ENCODE data around the gene TNS1. TPM values are rescaled to one million over a fixed set of nuclear protein-coding genes. Genes with fewer than 3 reads are reported as not detected.

TNS1 gene
- total and polyA plus RNA-seq, 9 of the 15 experiments (the other 6 are each of a cell fraction or from before 2014, with no cell fraction given): 0.13 to 2.7 (median 0.77) TPM

GRCh38 chr2:218041302-218042168 lies 38.7 kb upstream of the TNS1 start:
- H3K4me3 ChIP-seq: no peak overlapping the region
- TF ChIP-seq ZNF23 (CRISPR knock-in tag; IDR thresholded peaks at IDR 0.05): no peak
- TF ChIP-seq C11orf30 (IDR thresholded peaks at IDR 0.05; ENCODE audit: low read depth): 0 out of 2 replicates have a peak, but pooled peaks have one; percentile 31
- TF ChIP-seq KAT7 (CRISPR knock-in tag; IDR thresholded peaks at IDR 0.05; ENCODE audit: borderline replicate concordance): no peak
- peak; percentile 8; the same call in 1 of the 2 replicates for TF ChIP-seq MAFK (IDR thresholded peaks at IDR 0.05; ENCODE audit: low read length)
- no peak for TF ChIP-seq TAF7 (tag; IDR thresholded peaks at IDR 0.05)
- no peak for TF ChIP-seq ZNF174 (CRISPR knock-in tag; IDR thresholded peaks at IDR 0.05)
- no peak for TF ChIP-seq KLF10 (CRISPR knock-in tag; IDR thresholded peaks at IDR 0.05)
- 0 out of 2 replicates have a peak, but pooled peaks have one; percentile 19 for TF ChIP-seq MAFG (tag; conservative IDR thresholded peaks at IDR 0.05)
- TF ChIP-seq ZNF316 (IDR thresholded peaks at IDR 0.05): peak; percentile 64
- TF ChIP-seq SFPQ (IDR thresholded peaks at IDR 0.05; ENCODE audit: low read depth, low read length): no peak
- peak; percentile 29; the same call in 1 of the 2 replicates for TF ChIP-seq MAFF (IDR thresholded peaks at IDR 0.05; ENCODE audit: low read length)
- no peak for TF ChIP-seq ZNF184 (CRISPR knock-in tag; IDR thresholded peaks at IDR 0.05)
- TF ChIP-seq SAFB2 (IDR thresholded peaks at IDR 0.05; ENCODE audit: borderline replicate concordance, low read depth, low read length, severe bottlenecking): no peak
- TF ChIP-seq SMAD2 (IDR thresholded peaks at IDR 0.05; ENCODE audit: low read depth, low read length): no peak
- ATAC-seq (no peak), DNase-seq (ENCODE audit: extremely low read depth in 1 of 4, low spot score in 3 of 4) (no peak), FAIRE-seq (no peak)
- no peaks in the 10 kb centered on the region for H3K4me1 ChIP-seq (replicated peaks in 1 of 2; ENCODE audit: control insufficient read depth in 2 of 2, insufficient read depth in 2 of 2, low read length in 2 of 2)
- CTCF ChIA-PET (ENCODE audit: low intra/inter-chr PET ratio): no interaction called here
- POLR2A ChIA-PET: interaction anchor here (0.7 kb wide), 1 partner anchor 547 kb away, joined by 3 read pairs; no protein-coding TSS in a partner anchor
- no peaks in the 10 kb centered on the region for H3K36me3 ChIP-seq (ENCODE audit: control insufficient read depth, insufficient read depth, low read length)
- no peak overlapping the region for H3K27ac ChIP-seq (ENCODE audit: extremely low read depth, low read depth, low read length)
- H3K9me1 ChIP-seq (ENCODE audit: control insufficient read depth, insufficient read depth, low read length): no peaks in the 10 kb centered on the region
- BruUV-seq (replicated peaks): no TSS peak
- no peaks in the 10 kb centered on the region for H3K79me2 ChIP-seq (ENCODE audit: control insufficient read depth, insufficient read depth, low read length)
- peaks cover 0 to 2% of the 10 kb centered on the region in 2 experiments; a peak in 2 of 5 replicates for H3K27me3 ChIP-seq (ENCODE audit: control insufficient read depth in 2 of 2, insufficient read depth in 2 of 2, low read length in 2 of 2)
- no peaks in the 10 kb centered on the region for H3K9me3 ChIP-seq (replicated peaks; ENCODE audit: control insufficient read depth, insufficient read depth, low read depth, low read length)
- intact Hi-C loops (cut with micrococcal nuclease) (no loop called here), in situ Hi-C loops (cut with MboI) (no loop called here)
- H4K20me1 ChIP-seq (replicated peaks; ENCODE audit: control insufficient read depth, insufficient read depth, low read length): no peaks in the 10 kb centered on the region
- WGBS (ENCODE audit: insufficient coverage, low coverage, missing lambda C conversion rate): 0% methylated on average over 2 of the region's 2 CpGs
- no peak overlapping the region for H2AFZ ChIP-seq (ENCODE audit: low read depth, low read length)
- H3K9ac ChIP-seq (ENCODE audit: insufficient read depth in 1 of 2, low read depth in 2 of 2, low read length in 2 of 2): no peak overlapping the region
- no peak overlapping the region for H3K4me2 ChIP-seq (ENCODE audit: insufficient read depth, low read length)

Data from K562 (cell line).